H9 (cell line): ENCODE data around the gene DNAJC15. TPM values are rescaled to one million over a fixed set of nuclear protein-coding genes. Genes with fewer than 3 reads are reported as not detected.

Source experiments
- DNase-seq: peaks from one replicate; pipeline ENCODE4 v3.0.0-alpha.2; 2017
- H2AFZ ChIP-seq: one replicate; pipeline ENCODE4 v1.6.1; 2013; ENCODE audit warnings: mild to moderate bottlenecking, low read length, control low read depth, moderate library complexity
- H2AK5ac ChIP-seq: 2 replicates; pipeline ENCODE4 v1.6.1; 2013; ENCODE audit warnings: low read length, control low read depth, mixed read lengths; ENCODE audit not compliant: insufficient read length
- H2BK120ac ChIP-seq: one replicate; pipeline ENCODE4 v1.6.1; 2013; ENCODE audit warnings: low read depth, mild to moderate bottlenecking, low read length, control low read depth, inconsistent platforms; ENCODE audit not compliant: poor library complexity, severe bottlenecking
- H2BK12ac ChIP-seq: 2 replicates; pipeline ENCODE4 v1.6.1; 2013; ENCODE audit warnings: low read length, control low read depth, mixed read lengths, low read depth; ENCODE audit not compliant: insufficient read length
- H2BK15ac ChIP-seq: 2 replicates; pipeline ENCODE4 v1.6.1; 2013; ENCODE audit warnings: low read depth, low read length, control low read depth
- H2BK20ac ChIP-seq: one replicate; pipeline ENCODE4 v1.6.1; 2013; ENCODE audit warnings: low read depth, mild to moderate bottlenecking, low read length, control low read depth, inconsistent platforms; ENCODE audit not compliant: poor library complexity, severe bottlenecking
- H2BK5ac ChIP-seq: 2 replicates; pipeline ENCODE4 v1.6.1; 2013; ENCODE audit warnings: low read length, control low read depth, mixed read lengths; ENCODE audit not compliant: insufficient read length
- H3K14ac ChIP-seq: 2 replicates; pipeline ENCODE4 v1.6.1; 2013; ENCODE audit warnings: low read length, control low read depth; ENCODE audit not compliant: insufficient read depth
- H3K18ac ChIP-seq: 2 replicates; pipeline ENCODE4 v1.6.1; 2013; ENCODE audit warnings: low read depth, mild to moderate bottlenecking, mixed read lengths, low read length, control low read depth; ENCODE audit not compliant: insufficient read length
- H3K23ac ChIP-seq: 2 replicates; pipeline ENCODE4 v1.6.1; 2013; ENCODE audit warnings: low read length, control low read depth, mixed read lengths, low read depth; ENCODE audit not compliant: insufficient read length
- H3K23me2 ChIP-seq: 2 replicates; pipeline ENCODE4 v1.6.1; 2013; ENCODE audit warnings: low read depth, mild to moderate bottlenecking, mixed read lengths, low read length, control low read depth; ENCODE audit not compliant: insufficient read length, poor library complexity, severe bottlenecking
- H3K27ac ChIP-seq: 2 replicates; pipeline ENCODE4 v1.5.1; 2013; ENCODE audit warnings: low read length, control low read depth, mixed read lengths, low read depth; ENCODE audit not compliant: insufficient read length
- H3K27me3 ChIP-seq: 2 replicates; pipeline ENCODE4 v1.6.1; 2013; ENCODE audit warnings: low read length, control low read depth, inconsistent platforms; ENCODE audit not compliant: insufficient read depth
- H3K4ac ChIP-seq: 2 replicates; pipeline ENCODE4 v1.6.1; 2013; ENCODE audit warnings: low read depth, mild to moderate bottlenecking, control low read depth, inconsistent platforms, low read length, moderate library complexity
- H3K4me1 ChIP-seq: 2 replicates; pipeline ENCODE4 v1.6.1; 2013; ENCODE audit warnings: low read length, control low read depth, inconsistent platforms; ENCODE audit not compliant: insufficient read depth
- H3K4me2 ChIP-seq: 2 replicates; pipeline ENCODE4 v1.6.1; 2013; ENCODE audit warnings: low read length, control low read depth, mixed read lengths; ENCODE audit not compliant: insufficient read length, insufficient read depth
- H3K56ac ChIP-seq: 2 replicates; pipeline ENCODE4 v1.6.1; 2013; ENCODE audit warnings: low read depth, mild to moderate bottlenecking, mixed read lengths, low read length, control low read depth; ENCODE audit not compliant: insufficient read length
- H3K79me1 ChIP-seq: 2 replicates; pipeline ENCODE4 v1.6.1; 2013; ENCODE audit warnings: low read depth, mild to moderate bottlenecking, moderate library complexity, low read length, control low read depth, inconsistent platforms; ENCODE audit not compliant: insufficient read depth, poor library complexity, severe bottlenecking
- H3K79me2 ChIP-seq: 2 replicates; pipeline ENCODE4 v1.6.1; 2013; ENCODE audit warnings: low read length, control low read depth, inconsistent platforms; ENCODE audit not compliant: insufficient read depth
- H3K9ac ChIP-seq: 2 replicates; pipeline ENCODE4 v1.6.1; 2013; ENCODE audit warnings: low read length, control low read depth, mixed read lengths; ENCODE audit not compliant: insufficient read length; ENCODE audit errors: extremely low read depth
- H3K9me3 ChIP-seq: one replicate; pipeline ENCODE4 v1.6.1; 2013; ENCODE audit warnings: low read depth, low read length, inconsistent platforms; ENCODE audit not compliant: control insufficient read depth
- H3T11ph ChIP-seq: one replicate; pipeline ENCODE4 v1.6.1; 2013; ENCODE audit warnings: mild to moderate bottlenecking, low read length, control low read depth, inconsistent platforms
- H4K20me1 ChIP-seq: one replicate; pipeline ENCODE4 v1.6.1; 2013; ENCODE audit not compliant: control insufficient read depth, insufficient read length, insufficient read depth
- H4K5ac ChIP-seq: 2 replicates; pipeline ENCODE4 v1.6.1; 2013; ENCODE audit warnings: low read depth, mild to moderate bottlenecking, mixed read lengths, low read length, control low read depth; ENCODE audit not compliant: insufficient read length
- H4K8ac ChIP-seq: replicated peaks from 2 replicates; pipeline ENCODE4 v1.6.1; 2013; ENCODE audit warnings: low read length, control low read depth, mixed read lengths, low read depth; ENCODE audit not compliant: insufficient read length
- H4K91ac ChIP-seq: 2 replicates; pipeline ENCODE4 v1.6.1; 2013; ENCODE audit warnings: low read depth, mild to moderate bottlenecking, moderate library complexity, mixed read lengths, low read length, control low read depth; ENCODE audit not compliant: insufficient read length
- H3K27ac Mint-ChIP-seq, 3 experiments: 2 replicates in 2 of 3; 3 replicates in 1 of 3; pipeline ENCODE4 v1.8.0; 2020 to 2021; ENCODE audit warnings: mixed read lengths in 3 of 3, mild to moderate bottlenecking in 1 of 3, moderate library complexity in 1 of 3
- H3K27me3 Mint-ChIP-seq: 2 replicates; pipeline ENCODE4 v1.8.0; 2021; ENCODE audit warnings: low read depth, mild to moderate bottlenecking, moderate library complexity, mixed read lengths
- H3K36me3 Mint-ChIP-seq, 3 experiments: 2 replicates in 2 of 3; 3 replicates in 1 of 3; pipeline ENCODE4 v1.8.0; 2020 to 2021; ENCODE audit warnings: low read depth in 3 of 3, mixed read lengths in 3 of 3; ENCODE audit not compliant: insufficient read depth in 1 of 3
- H3K4me1 Mint-ChIP-seq, 2 experiments: 2 replicates each; pipeline ENCODE4 v1.8.0; 2020; ENCODE audit warnings: mixed read lengths in 2 of 2
- H3K4me3 Mint-ChIP-seq, 2 experiments: 2 replicates in 1 of 2; 3 replicates in 1 of 2; pipeline ENCODE4 v1.8.0; 2020 to 2021; ENCODE audit warnings: mild to moderate bottlenecking in 2 of 2, mixed read lengths in 2 of 2, moderate library complexity in 1 of 2
- H3K9me3 Mint-ChIP-seq, 2 experiments: 2 replicates in 1 of 2; 3 replicates in 1 of 2; pipeline ENCODE4 v1.8.0; 2020; ENCODE audit warnings: mild to moderate bottlenecking in 2 of 2, mixed read lengths in 2 of 2, moderate library complexity in 1 of 2
- WGBS: extraction: QIAGEN DNeasy Blood & Tissue Kit; methylation state at CpG from one replicate; pipeline ENCODE4 v1.1.7; 2013; ENCODE audit warnings: missing lambda C conversion rate, low lambda C conversion rate, mixed read lengths; ENCODE audit not compliant: insufficient read length; ENCODE audit errors: extremely low coverage; 5-methylcytosine and 5-hydroxymethylcytosine counted together
- total RNA-seq: library from RNA; stranded (reverse); gene quantifications from 2 replicates; pipeline ENCODE4 v1.2.1, GENCODE V29; 2021
- TF ChIP-seq, protein P1 (sequence below): fragments of 200-600 bp; sonication (generic); conservative IDR thresholded peaks from 3 replicates; pipeline ENCODE4 v1.8.0; 2021; ENCODE audit warnings: antibody characterized with exemption, mild to moderate bottlenecking

DNAJC15 gene
- total RNA-seq, 1 experiment from 2014 or later: 13.4 TPM

DNA sequence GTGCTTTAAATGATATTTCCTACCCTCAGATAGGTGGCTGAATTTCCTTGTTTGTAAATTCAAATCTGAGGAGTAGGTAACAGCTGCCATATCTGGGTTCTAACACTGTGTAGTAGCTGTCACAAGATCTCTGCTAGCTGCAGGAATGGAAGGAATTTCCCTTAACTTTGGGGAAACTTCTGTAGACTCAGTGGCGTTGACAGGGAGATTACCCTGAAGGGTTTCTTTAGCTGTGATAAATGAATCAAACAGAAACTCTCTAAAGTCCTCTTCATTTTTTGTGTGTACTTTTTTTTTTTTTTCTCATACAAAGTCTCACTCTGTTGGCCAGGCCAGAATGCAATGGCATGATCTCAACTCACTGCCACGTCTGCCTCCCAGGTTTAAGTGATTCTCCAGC is 26.0 kb upstream of the DNAJC15 start:
- TF ChIP-seq, protein P1, sequence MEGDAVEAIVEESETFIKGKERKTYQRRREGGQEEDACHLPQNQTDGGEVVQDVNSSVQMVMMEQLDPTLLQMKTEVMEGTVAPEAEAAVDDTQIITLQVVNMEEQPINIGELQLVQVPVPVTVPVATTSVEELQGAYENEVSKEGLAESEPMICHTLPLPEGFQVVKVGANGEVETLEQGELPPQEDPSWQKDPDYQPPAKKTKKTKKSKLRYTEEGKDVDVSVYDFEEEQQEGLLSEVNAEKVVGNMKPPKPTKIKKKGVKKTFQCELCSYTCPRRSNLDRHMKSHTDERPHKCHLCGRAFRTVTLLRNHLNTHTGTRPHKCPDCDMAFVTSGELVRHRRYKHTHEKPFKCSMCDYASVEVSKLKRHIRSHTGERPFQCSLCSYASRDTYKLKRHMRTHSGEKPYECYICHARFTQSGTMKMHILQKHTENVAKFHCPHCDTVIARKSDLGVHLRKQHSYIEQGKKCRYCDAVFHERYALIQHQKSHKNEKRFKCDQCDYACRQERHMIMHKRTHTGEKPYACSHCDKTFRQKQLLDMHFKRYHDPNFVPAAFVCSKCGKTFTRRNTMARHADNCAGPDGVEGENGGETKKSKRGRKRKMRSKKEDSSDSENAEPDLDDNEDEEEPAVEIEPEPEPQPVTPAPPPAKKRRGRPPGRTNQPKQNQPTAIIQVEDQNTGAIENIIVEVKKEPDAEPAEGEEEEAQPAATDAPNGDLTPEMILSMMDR: no peak
- Histone ChIP-seq H3K9me3 (no peaks in the 10 kb centered on the region), H3K56ac (no peak overlapping the region), H3K79me1 (no peaks in the 10 kb centered on the region), H4K8ac (no peak overlapping the region), H3K27ac (no peak overlapping the region), H4K20me1 (no peaks in the 10 kb centered on the region), H2BK12ac (no peak overlapping the region), H2AFZ (no peak overlapping the region), H3K4ac (no peak overlapping the region), H3K18ac (no peak overlapping the region), H3K4me1 (no peaks in the 10 kb centered on the region), H2BK120ac (no peak overlapping the region), H3K9ac (no peak overlapping the region), H3K23me2 (peaks cover 4% of the 10 kb centered on the region), H3K79me2 (no peaks in the 10 kb centered on the region), H2BK15ac (no peak overlapping the region), H3K23ac (no peak overlapping the region), H3K4me2 (no peak overlapping the region), H4K91ac (no peak overlapping the region), H3K14ac (no peak overlapping the region), H2AK5ac (no peak overlapping the region), H3K27me3 (no peaks in the 10 kb centered on the region; the same call in 1 of the 2 replicates), H4K5ac (no peak overlapping the region), H2BK20ac (no peak overlapping the region), H2BK5ac (no peak overlapping the region), H3T11ph (no peak overlapping the region)
- no peak for DNase-seq
- Mint-ChIP-seq H3K4me1 (peaks cover 8% of the 10 kb centered on the region in 2 experiments), H3K27me3 (peaks cover 16% of the 10 kb centered on the region), H3K9me3 (no peaks in the 10 kb centered on the region), H3K4me3 (no peak overlapping the region), H3K27ac (no peak overlapping the region; a peak in 1 of 7 replicates), H3K36me3 (no peaks in the 10 kb centered on the region)
- WGBS: no CpG with 5 or more reads among the region's 2 CpGs
